Bronchial epithelial cell (primary cell): ENCODE results near the gene MEA1. TPM values are rescaled to one million over a fixed set of nuclear protein-coding genes. Genes with fewer than 3 reads are reported as not detected.
A peak's percentile ranks its signal among the peaks of the same experiment; 100 is the strongest.

Experiments used
- DNase-seq: peaks from one replicate; pipeline ENCODE4 v3.0.0-alpha.2; 2010; ENCODE audit warnings: low read depth
- FAIRE-seq: peaks from 2 replicates; lab custom pipeline; 2011; peaks lifted over from hg19 to GRCh38; lab: Jason Lieb, UNC
- H3K27me3 ChIP-seq: 2 replicates; pipeline ENCODE4 v1.5.1; 2011; ENCODE audit warnings: low read length; ENCODE audit not compliant: control insufficient read depth, insufficient read depth
- H3K36me3 ChIP-seq: 2 replicates; pipeline ENCODE4 v1.5.1; 2011; ENCODE audit warnings: low read length; ENCODE audit not compliant: control insufficient read depth, insufficient read depth
- H3K4me3 ChIP-seq: 2 replicates; pipeline ENCODE4 v1.5.1; 2011; ENCODE audit warnings: mild to moderate bottlenecking, low read depth, low read length, control low read depth
- CTCF ChIP-seq: IDR thresholded peaks from 2 replicates; pipeline ENCODE4 v1.5.1; 2011; ENCODE audit warnings: mild to moderate bottlenecking, moderate library complexity, low read length, control low read depth, inconsistent platforms; ENCODE audit not compliant: insufficient read depth, severe bottlenecking
- total RNA-seq: library from RNA; depleted of rRNA; stranded (reverse); fragments of >200 nt; gene quantifications from 2 replicates; pipeline ENCODE4 v1.2.1, GENCODE V29; 2014

MEA1 gene
- total RNA-seq: 55.2 and 62.4 TPM in 2 replicates

DNA sequence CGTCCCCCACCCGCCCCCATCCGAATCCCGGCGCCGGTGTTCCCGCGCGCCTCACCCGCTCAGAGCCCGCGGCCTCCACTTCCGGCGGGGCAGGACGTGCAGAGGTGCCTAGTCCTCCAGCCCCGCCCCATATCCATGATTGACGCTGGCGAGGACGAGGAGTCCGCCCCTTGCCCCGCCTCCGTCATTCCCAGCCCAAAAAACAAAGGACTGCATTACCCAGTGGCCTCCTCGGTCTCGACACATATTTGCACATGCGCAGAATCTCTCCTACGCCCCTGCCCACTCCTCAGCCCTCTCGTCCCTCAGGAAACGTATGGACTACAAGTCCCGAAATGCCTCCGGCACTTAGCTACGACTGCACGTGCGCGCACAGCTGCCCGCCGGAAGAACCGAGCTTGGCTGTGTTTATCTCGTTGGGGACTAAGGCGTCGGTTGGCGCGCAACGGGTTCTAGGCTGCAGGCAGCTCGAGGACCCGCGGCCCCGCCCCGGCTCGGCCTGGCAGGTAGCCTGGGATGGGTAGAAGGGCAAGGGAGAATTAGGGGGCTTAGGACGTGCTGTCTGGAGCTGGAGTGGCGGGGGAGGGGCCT is at the start of gene MEA1, which contains the start of gene KLHDC3:
Gene MEA1 (minus strand): TSS at position 104 of the 591 bp plus-strand sequence. CDS start 133 bp downstream, outside the sequence.
Gene KLHDC3 (plus strand): TSS at position 407 of the 591 bp plus-strand sequence. CDS start 2,944 bp downstream, outside the sequence.
- TF ChIP-seq CTCF: no peak
- H3K36me3 ChIP-seq: peaks cover 29% of the 10 kb centered on the region
- H3K27me3 ChIP-seq: no peaks in the 10 kb centered on the region
- FAIRE-seq (peak; percentile 79), DNase-seq (peak; percentile 100)
- H3K4me3 ChIP-seq: peak within 1 kb of the TSS; percentile 70

DNA sequence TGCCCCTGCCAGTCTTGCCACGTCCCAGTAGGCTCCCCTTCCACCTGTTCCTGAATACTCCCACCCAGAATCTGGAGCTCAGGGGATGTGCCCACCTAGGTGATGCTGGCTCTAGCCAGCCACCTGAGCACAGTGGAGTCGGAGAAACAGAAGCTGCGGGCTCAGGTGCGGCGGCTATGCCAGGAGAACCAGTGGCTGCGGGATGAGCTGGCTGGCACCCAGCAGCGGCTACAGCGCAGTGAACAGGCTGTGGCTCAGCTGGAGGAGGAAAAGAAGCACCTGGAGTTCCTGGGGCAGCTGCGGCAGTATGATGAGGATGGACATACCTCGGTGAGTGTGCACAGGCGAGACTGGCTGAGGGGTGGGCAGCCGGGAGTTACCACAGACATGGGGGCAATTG is 49.1 kb upstream of the MEA1 start:
- DNase-seq (no peak), FAIRE-seq (no peak)
- TF ChIP-seq CTCF: no peak
- H3K4me3 ChIP-seq: no peak overlapping the region
- no peaks in the 10 kb centered on the region for H3K27me3 ChIP-seq
- H3K36me3 ChIP-seq: peaks cover 4% of the 10 kb centered on the region

DNA sequence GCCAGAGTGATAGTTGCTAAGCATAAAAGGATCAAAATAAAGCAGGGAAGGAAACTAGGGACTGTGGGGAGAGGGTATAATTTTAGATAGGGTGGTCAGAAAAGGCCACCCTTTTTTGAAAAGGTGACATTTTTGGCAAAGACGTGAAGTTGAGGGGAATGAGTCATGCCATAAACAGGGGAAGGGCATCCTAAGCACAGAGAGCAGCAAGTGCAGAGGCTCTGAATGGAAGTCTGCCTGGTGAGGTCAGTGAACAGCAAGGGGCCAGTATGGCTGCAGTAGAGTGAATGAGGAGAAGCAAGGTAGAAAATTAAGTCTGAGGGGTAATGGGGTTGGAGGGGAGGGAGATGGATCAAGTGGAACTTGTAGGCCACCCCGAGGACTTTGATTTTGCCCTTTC is 48.1 kb upstream of the MEA1 start:
- no peak for TF ChIP-seq CTCF
- DNase-seq: no peak
- no peak overlapping the region for H3K4me3 ChIP-seq
- peaks cover 5% of the 10 kb centered on the region for H3K36me3 ChIP-seq
- H3K27me3 ChIP-seq: no peaks in the 10 kb centered on the region
- no peak for FAIRE-seq

DNA sequence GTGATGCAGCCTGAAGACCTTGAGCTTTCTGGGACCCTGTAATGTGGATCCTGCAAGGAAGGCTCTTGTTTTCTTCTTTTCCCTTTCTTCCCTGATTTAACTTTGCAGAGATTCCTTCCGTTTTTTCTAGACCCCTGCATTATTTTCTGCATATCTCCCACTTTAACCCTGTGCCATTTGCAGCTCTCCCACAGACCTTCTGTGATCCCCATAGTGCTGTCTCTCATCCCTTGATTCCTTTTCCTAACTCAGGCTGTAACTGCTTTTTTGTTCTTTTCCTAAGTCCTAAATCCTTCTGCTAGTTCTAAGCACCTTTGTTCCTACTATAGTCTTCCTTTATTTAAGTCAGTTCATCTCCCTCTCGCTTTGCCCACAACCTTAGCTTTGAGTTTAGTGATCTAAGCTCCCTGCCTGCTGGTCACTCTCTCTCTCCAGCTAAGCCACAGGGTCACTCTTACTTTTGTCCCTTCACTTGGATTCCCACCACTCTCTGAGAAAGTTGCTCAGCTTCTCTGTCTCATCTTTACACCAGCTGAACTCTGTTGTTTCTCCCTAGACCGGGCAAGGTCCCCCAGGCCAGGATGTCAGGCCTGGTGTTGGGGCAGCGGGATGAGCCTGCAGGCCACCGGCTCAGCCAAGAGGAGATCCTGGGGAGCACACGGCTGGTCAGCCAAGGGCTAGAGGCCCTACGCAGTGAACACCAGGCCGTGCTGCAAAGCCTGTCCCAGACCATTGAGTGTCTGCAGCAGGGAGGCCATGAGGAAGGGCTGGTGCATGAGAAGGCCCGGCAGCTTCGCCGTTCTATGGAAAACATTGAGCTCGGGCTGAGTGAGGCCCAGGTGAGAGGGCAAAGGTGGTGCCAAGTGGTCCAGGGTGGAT is 47.2 kb upstream of the MEA1 start:
- TF ChIP-seq CTCF: no peak
- peaks cover 8% of the 10 kb centered on the region for H3K36me3 ChIP-seq
- no peak overlapping the region for H3K4me3 ChIP-seq
- no peak for DNase-seq
- H3K27me3 ChIP-seq: no peaks in the 10 kb centered on the region
- no peak for FAIRE-seq

DNA sequence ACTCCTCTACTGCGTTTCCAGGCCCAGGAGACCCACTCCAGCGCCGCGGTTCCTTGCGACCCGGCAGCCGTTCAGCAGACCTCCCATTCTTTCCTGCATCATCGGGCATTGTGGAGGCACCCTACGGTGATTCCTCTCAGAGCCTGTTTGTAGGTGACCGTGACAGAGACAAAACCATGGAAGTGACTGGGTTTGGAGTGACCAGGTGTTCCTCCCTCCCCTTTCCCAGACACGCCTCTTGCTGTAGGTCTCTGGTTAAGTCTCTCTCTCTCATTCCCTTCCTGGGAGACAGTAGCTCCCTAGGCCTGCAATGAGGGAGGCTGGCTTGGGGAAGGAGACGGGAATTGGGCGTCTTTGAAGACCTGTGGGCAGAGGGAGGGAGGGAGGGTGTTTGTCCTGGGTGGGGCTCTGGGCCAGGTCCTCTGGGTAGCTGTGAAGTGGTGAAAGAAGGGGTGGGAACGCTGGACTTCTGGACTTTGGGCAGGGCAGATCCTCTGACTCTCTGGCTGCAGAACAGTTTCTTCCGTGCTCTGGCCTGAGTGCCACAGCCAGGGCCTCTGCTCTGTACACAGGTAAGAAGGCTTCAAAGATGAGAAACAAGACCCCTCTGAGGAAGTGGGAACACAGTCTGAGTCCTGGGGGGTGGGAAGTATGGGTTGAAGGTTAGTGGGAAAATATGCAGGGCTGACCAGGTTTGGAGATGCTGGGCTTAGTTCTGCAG is 46.4 kb upstream of the MEA1 start:
- Histone ChIP-seq H3K4me3 (peak overlapping the region; percentile 97), H3K27me3 (no peaks in the 10 kb centered on the region), H3K36me3 (peaks cover 7% of the 10 kb centered on the region)
- FAIRE-seq: no peak
- TF ChIP-seq CTCF: no peak
- DNase-seq: peak; percentile 52
